Measurements from ENCODE around the gene RPE65.
"Not testable (repeated sequence)": the region's sequence is repeated elsewhere in the genome, so short reads cannot be mapped to it uniquely, and the experiment has no call there.

The RPE65 gene

GRCh38 chr1:68453060-68453670 is 3.4 kb upstream of the RPE65 start:
- DNase-seq (ENCODE audit: low read depth in 4 of 4, low spot score in 1 of 4) = no peak

DNA sequence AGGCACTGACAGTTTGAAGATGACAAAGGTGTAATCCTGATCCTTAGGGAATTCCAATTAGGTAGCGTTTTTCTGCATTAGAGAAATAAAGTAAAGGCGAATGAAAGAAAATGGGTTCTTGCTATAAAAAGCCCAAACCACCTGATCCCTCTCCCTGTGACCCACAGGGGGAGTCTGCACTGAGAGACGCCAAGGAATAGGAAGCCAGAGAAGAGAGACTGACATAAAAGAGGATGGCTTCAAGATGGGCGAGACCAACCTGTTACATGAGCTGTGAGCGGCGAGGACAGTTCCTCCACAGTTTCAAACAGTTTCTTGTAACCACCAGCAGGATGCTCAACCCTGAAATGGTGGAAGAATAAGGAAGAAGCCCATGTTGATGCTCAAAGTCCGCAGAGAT is 1.4 kb downstream of the RPE65 start:
- no peak for DNase-seq (ENCODE audit: low read depth in 4 of 4, low spot score in 1 of 4)

GRCh38 chr1:68445709-68446108 is 4.0 kb downstream of the RPE65 start:
- no peak for DNase-seq (ENCODE audit: low read depth in 4 of 4, low spot score in 1 of 4)

DNA sequence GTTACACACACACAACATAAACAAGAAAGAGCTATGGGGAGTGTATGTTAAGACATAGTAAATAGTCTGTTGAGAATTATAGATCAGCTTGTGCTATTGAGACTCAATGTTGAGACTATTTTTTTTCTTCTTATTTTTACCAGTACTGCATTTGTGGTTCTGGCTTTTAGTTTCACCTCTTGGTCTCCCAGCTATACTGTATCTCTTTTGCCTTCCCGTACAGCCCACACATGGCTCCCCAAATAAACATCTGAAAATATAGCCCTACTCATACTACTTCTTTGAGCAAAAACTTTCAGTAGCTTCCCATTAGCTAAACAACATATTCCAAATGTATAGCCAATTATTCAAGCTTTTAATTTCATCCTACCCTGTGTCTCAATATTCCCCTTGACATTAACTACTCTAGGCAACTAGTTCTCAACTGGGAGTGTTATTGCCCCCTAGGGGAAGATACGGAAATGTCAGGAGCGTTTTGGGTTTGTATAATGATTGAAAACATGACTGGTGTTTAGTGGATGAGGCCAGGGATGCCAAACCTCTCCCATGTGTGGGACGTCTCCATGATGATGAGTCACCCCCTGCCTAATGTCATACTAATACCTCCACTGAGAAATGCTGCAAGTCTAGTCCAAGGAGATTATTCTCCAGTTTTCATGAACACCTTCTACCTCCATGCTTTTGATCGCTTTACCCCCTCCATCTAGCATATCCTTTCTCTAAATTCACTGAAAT is 6.8 kb downstream of the RPE65 start:
- no peak for DNase-seq (ENCODE audit: low read depth in 4 of 4, low spot score in 1 of 4)

- no peak for DNase-seq (ENCODE audit: low read depth in 4 of 4, low spot score in 1 of 4)
Observed at GRCh38 chr1:68442006-68442405, 7.7 kb downstream of the RPE65 start.

DNA sequence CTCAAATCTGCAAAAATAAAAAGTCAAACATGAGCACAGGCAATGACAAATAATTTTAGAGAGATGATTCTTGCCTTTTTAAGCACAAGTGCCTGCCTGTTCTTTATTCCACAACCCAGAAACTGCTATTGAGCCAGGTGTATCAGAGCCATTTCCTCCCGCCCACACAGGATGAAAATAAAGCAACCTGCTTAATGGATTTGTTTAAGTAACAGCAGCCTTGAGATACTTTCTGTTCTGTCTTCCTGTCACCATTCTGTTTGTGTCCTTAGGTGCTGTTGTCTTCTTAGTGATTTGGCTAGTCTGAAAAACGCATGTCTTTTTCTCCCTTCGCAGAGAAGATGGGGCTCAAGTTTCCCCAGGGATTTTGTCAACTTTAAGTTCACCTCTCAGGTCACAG is 11.4 kb downstream of the RPE65 start:
- DNase-seq (ENCODE audit: low read depth in 4 of 4, low spot score in 1 of 4) = no peak

GRCh38 chr1:68433395-68433794 is 16.4 kb downstream of the RPE65 start:
- no peak for DNase-seq (ENCODE audit: low read depth in 4 of 4, low spot score in 1 of 4)

- DNase-seq (ENCODE audit: low read depth in 4 of 4, low spot score in 1 of 4) = no peak
Observed at GRCh38 chr1:68431076-68431475, 18.7 kb downstream of the RPE65 start.

DNA sequence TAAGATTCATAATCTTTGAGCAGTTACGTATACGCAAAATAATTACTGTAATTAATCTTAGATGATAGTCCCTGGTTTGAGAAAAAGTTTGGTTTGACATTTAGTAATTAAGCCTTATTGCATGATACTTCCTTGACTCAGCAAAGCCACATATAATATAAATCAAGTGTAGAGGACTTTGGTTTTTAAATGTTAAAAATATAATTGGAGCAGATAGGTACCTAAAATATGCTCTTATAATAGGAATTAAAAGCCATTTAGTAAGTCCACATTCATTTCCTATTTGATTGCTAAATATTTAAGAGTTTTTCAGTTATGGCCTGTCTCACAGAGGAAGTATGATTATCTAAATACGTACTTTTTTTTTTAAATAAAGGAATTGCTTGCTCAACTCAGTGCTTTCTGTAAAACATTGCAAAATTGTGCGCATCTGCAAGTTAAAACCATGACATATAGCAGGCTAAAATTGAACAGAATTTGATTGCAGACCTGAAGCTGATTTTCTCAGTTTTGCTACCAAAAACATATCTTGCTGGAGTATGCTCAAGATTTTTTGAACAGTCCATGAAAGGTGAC is 20.4 kb downstream of the RPE65 start:
- no peak for DNase-seq (ENCODE audit: low read depth in 4 of 4, low spot score in 1 of 4)

- no peak for DNase-seq (ENCODE audit: low read depth in 4 of 4, low spot score in 1 of 4)
Observed at GRCh38 chr1:68426594-68426993, 23.2 kb downstream of the RPE65 start.

DNA sequence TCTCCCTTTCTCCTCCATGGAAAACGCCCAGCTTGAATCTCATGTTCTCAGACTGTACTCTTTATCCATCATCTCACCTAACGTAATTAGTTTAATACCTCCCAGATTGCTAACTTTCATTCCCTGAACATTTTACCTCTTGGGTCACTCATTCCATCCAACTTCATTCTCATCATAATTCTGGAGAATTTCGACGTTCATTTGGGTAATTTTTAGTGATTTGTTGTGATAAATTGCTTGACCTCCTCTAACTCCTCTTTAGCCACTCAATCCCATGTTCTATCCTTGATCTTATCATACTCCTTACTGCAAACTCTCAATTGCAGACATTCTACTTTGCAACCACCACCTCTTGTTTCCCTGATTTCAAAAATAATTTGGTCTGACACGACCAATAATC is 28.4 kb downstream of the RPE65 start:
- no peak for DNase-seq (ENCODE audit: low read depth in 4 of 4, low spot score in 1 of 4)

DNA sequence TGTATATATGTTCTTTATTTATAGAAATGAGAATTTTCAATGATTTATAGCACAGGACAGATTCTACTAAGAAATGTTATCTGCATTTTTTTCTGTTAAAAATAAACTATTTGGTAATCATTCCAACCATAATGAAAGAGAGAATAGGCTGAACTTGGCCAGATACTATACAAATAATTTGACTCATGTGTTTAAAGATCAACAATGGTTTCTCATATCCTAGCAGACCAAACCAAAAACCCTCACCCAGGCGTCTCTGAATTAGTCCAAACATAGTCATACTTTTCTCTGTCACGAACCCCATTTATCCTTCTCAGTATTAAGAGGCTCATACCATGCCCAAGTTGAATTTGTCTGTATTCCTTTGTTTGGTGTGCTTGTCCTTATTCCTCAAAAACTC is 40.3 kb downstream of the RPE65 start:
- DNase-seq (ENCODE audit: low read depth in 4 of 4, low spot score in 1 of 4) = no peak

DNA sequence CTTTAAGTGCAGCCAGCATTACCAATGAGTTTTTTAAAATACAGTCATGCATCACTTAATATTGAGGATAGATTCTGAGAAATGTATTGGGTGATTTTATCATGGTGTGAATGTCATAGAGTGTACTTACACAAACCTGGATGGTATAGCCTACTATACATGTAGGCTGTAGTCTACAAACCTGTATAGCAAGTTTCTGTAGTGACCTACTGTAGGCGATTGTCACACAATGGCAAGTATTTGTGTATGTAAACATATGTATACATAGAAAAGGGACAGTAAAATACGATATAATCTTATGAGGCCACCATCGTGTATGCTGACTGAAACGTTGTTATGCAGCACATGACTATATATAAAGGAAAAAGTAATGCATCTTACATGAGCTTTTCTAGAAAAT is 48.2 kb downstream of the RPE65 start:
- DNase-seq (ENCODE audit: low read depth in 4 of 4, low spot score in 1 of 4) = no peak

DNA sequence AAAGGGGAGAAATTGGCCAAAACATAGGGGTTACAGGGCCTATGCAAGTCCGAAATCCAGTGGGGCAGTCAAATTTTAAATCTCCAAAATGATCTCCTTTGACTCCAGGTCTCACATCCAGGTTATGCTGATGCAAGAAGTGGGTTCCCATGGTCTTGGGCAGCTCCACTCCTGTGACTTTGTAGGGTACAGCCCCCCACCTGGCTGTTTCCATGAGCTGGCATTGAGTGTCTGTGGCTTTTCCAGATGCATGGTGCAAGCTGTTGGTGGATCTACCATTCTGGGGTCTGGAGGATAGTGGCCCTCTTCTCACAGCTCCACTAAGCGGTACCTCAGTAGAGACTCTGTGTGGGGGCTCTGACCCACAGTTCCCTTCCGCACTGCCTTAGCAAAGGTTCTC is 54.2 kb downstream of the RPE65 start:
- not testable (repeated sequence) for DNase-seq (ENCODE audit: low read depth in 4 of 4, low spot score in 1 of 4)

DNA sequence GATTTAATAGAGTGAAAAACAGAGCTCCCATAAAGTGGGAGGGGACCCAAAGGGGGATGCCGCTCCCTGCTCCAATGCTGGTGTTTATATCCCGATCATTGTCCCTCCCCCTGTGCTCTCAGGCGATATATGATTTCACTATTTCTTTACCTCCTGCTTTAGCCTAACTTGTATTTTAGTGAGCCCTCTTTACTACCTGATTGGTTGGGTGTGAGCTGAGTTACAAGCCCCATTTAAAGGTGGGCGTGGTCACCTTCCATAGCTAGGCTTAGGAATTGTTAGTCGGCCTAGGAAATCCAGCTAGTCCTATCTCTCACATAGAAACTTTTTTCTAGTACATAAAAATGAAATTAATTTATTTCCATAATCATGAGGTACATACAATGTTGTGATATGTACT is 57.3 kb downstream of the RPE65 start:
- not testable (repeated sequence) for DNase-seq (ENCODE audit: low read depth in 4 of 4, low spot score in 1 of 4)

GRCh38 chr1:68385798-68386524 is 63.8 kb downstream of the RPE65 start:
- not testable (repeated sequence) for DNase-seq (ENCODE audit: low read depth in 4 of 4, low spot score in 1 of 4)

DNA sequence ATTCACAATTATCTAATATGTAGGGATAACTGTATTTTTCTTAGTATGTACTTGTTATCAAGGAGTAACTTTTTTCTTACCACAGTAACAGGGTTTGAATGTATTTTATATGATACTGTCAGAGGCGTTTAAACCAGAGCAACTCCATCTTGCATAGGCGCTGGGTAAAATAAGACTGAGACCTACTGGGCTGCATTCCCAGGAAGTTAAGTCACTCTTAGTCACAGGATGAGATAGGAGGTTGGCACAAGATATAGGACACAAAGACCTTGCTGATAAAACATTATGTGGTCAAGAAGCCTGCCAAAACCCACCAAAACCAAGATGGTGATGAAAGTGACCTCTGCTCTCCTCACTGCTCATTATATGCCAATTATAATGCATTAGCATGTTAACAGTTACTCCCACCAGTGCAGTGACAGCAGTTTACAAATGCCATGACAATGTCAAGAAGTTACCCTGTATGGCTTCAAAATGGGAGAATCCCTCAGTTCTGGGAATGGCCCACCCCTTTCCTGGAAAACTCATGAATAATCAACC is 64.8 kb downstream of the RPE65 start:
- DNase-seq (ENCODE audit: low read depth in 4 of 4, low spot score in 1 of 4) = no peak

GRCh38 chr1:68384321-68384813 is 65.4 kb downstream of the RPE65 start:
- no peak for DNase-seq (ENCODE audit: low read depth in 4 of 4, low spot score in 1 of 4)

- DNase-seq (ENCODE audit: low read depth in 4 of 4, low spot score in 1 of 4) = no peak
Observed at GRCh38 chr1:68383092-68383491, 66.7 kb downstream of the RPE65 start.

- DNase-seq (ENCODE audit: low read depth in 4 of 4, low spot score in 1 of 4) = no peak
Observed at GRCh38 chr1:68379085-68379478, 70.7 kb downstream of the RPE65 start.
